HG03196 (cell line): ENCODE measurements around the gene ZNF550.

Experiments
- ATAC-seq: cut with Tn5 transposase; IDR thresholded peaks from one replicate; pipeline ENCODE4 v1.9.1; 2021; ENCODE audit not compliant: unreplicated experiment

The ZNF550 gene

GRCh38 chr19:57559404-57560025 lies at the start of gene ZNF550:
ZNF550 (minus strand) TSS chr19:57559863; CDS start chr19:57559682, 181 bp downstream.
- ATAC-seq, result peak; percentile 94

- no peak for ATAC-seq
Observed at GRCh38 chr19:57606931-57607330, 47.3 kb upstream of the ZNF550 start.

- peak; percentile 96 for ATAC-seq
Observed at GRCh38 chr19:57599761-57600383, 40.2 kb upstream of the ZNF550 start, which contains the start of gene ZNF530. ZNF530 (plus strand) TSS chr19:57599885; CDS start chr19:57604346, 4,461 bp downstream.

- ATAC-seq, result no peak
Observed at GRCh38 chr19:57599377-57599760, 39.7 kb upstream of the ZNF550 start.

- no peak for ATAC-seq
Observed at GRCh38 chr19:57587529-57587928, 27.9 kb upstream of the ZNF550 start.

GRCh38 chr19:57583521-57584416 lies 24.1 kb upstream of the ZNF550 start, which contains the start of gene ZIK1:
ZIK1 (plus strand) TSS chr19:57584145; CDS start chr19:57584357, 212 bp downstream.
- ATAC-seq, result peak; percentile 73

- no peak for ATAC-seq
Observed at GRCh38 chr19:57583104-57583520, 23.4 kb upstream of the ZNF550 start.

GRCh38 chr19:57578487-57579205 lies 19.0 kb upstream of the ZNF550 start, which contains the start of gene ZNF416:
ZNF416 (minus strand) TSS chr19:57578911; CDS start chr19:57578704, 207 bp downstream.
- peak; percentile 92 for ATAC-seq

GRCh38 chr19:57576661-57577060 lies 17.0 kb upstream of the ZNF550 start:
- no peak for ATAC-seq

- no peak for ATAC-seq
Observed at GRCh38 chr19:57572415-57572947, 12.8 kb upstream of the ZNF550 start.

- ATAC-seq, result no peak
Observed at GRCh38 chr19:57570707-57571106, 11.0 kb upstream of the ZNF550 start.

GRCh38 chr19:57566396-57567265 lies 7.0 kb upstream of the ZNF550 start:
- no peak for ATAC-seq

- ATAC-seq, result no peak
Observed at GRCh38 chr19:57563547-57563946, 3.9 kb upstream of the ZNF550 start.

- peak; percentile 10 for ATAC-seq
Observed at GRCh38 chr19:57560049-57560491, 407 bp upstream of the ZNF550 start.

GRCh38 chr19:57559008-57559403 lies 657 bp downstream of the ZNF550 start:
- peak; percentile 23 for ATAC-seq

- no peak for ATAC-seq
Observed at GRCh38 chr19:57558525-57558924, 1.1 kb downstream of the ZNF550 start.

GRCh38 chr19:57557659-57558058 lies 2.0 kb downstream of the ZNF550 start:
- no peak for ATAC-seq

- no peak for ATAC-seq
Observed at GRCh38 chr19:57552432-57552831, 7.2 kb downstream of the ZNF550 start.

- no peak for ATAC-seq
Observed at GRCh38 chr19:57546513-57546912, 13.2 kb downstream of the ZNF550 start.
